Neural progenitor cell (in vitro differentiated cells): ENCODE results near the gene KCNH2. TPM values are rescaled to one million over a fixed set of nuclear protein-coding genes. Genes with fewer than 3 reads are reported as not detected.
A peak's percentile ranks its signal among the peaks of the same experiment; 100 is the strongest.

Experiments
- DNase-seq: peaks from one replicate; pipeline ENCODE4 v3.0.0-alpha.2; 2016; ENCODE audit warnings: low spot score
- H2AFZ ChIP-seq: fragments of 200-600 bp; sonication (generic); replicated peaks from 2 replicates; pipeline ENCODE4 v1.6.1; 2016; ENCODE audit warnings: antibody characterized with exemption
- H3F3A ChIP-seq: fragments of 200-600 bp; sonication (generic); 2 replicates; pipeline ENCODE4 v1.6.1; 2016; ENCODE audit warnings: antibody characterized with exemption, low read depth
- H3K27ac ChIP-seq: fragments of 200-600 bp; sonication (generic); 2 replicates; pipeline ENCODE4 v1.5.1; 2016; ENCODE audit warnings: mild to moderate bottlenecking
- H3K27me3 ChIP-seq: fragments of 200-600 bp; sonication (generic); 2 replicates; pipeline ENCODE4 v1.6.1; 2016; ENCODE audit warnings: mild to moderate bottlenecking, moderate library complexity
- H3K36me3 ChIP-seq: fragments of 200-600 bp; sonication (generic); 2 replicates; pipeline ENCODE4 v1.5.1; 2016
- H3K4me1 ChIP-seq: fragments of 200-600 bp; sonication (generic); 2 replicates; pipeline ENCODE4 v1.6.1; 2016; ENCODE audit warnings: mixed run types
- H3K4me2 ChIP-seq: fragments of 200-600 bp; sonication (generic); 2 replicates; pipeline ENCODE4 v1.6.1; 2016
- H3K4me3 ChIP-seq: fragments of 200-600 bp; sonication (generic); 2 replicates; pipeline ENCODE4 v1.5.1; 2016
- H3K79me2 ChIP-seq: fragments of 200-600 bp; sonication (generic); 2 replicates; pipeline ENCODE4 v1.6.1; 2016; ENCODE audit warnings: low read depth
- H3K9ac ChIP-seq: fragments of 200-600 bp; sonication (generic); 2 replicates; pipeline ENCODE4 v1.6.1; 2016
- H3K9me3 ChIP-seq: fragments of 200-600 bp; sonication (generic); 2 replicates; pipeline ENCODE4 v1.5.1; 2016; ENCODE audit warnings: low read depth
- H4K20me1 ChIP-seq: fragments of 200-600 bp; sonication (generic); 2 replicates; pipeline ENCODE4 v1.6.1; 2016; ENCODE audit warnings: low read depth
- H3K27ac Mint-ChIP-seq: 3 replicates; pipeline ENCODE4 v1.8.0; 2021; ENCODE audit warnings: mixed read lengths
- H3K27me3 Mint-ChIP-seq: 2 replicates; pipeline ENCODE4 v1.8.0; 2022; ENCODE audit warnings: low read depth, mild to moderate bottlenecking, inconsistent platforms, moderate library complexity, mixed read lengths; ENCODE audit not compliant: insufficient read depth
- H3K36me3 Mint-ChIP-seq: 3 replicates; pipeline ENCODE4 v1.8.0; 2021; ENCODE audit warnings: mixed read lengths
- H3K4me1 Mint-ChIP-seq: 3 replicates; pipeline ENCODE4 v1.8.0; 2021; ENCODE audit warnings: mixed read lengths
- H3K4me3 Mint-ChIP-seq: 3 replicates; pipeline ENCODE4 v1.8.0; 2021; ENCODE audit warnings: mild to moderate bottlenecking, moderate library complexity, mixed read lengths
- H3K9me3 Mint-ChIP-seq: 3 replicates; pipeline ENCODE4 v1.8.0; 2020; ENCODE audit warnings: mixed read lengths
- EZH2 ChIP-seq: fragments of 200-600 bp; sonication (generic); IDR thresholded peaks from 2 replicates; pipeline ENCODE4 v1.6.1; 2017; ENCODE audit warnings: antibody characterized with exemption, mild to moderate bottlenecking, moderate library complexity
- EZH2phosphoT487 ChIP-seq: fragments of 200-600 bp; sonication (generic); IDR thresholded peaks from 2 replicates; pipeline ENCODE4 v1.6.1; 2017; ENCODE audit warnings: antibody characterized with exemption
- total RNA-seq: library from RNA; depleted of rRNA; stranded (reverse); fragments of >200 nt; gene quantifications from 2 replicates; pipeline ENCODE4 v1.2.3, GENCODE V29; 2015; ENCODE audit warnings: low replicate concordance
- TF ChIP-seq, protein P1 (sequence below): fragments of 200-600 bp; sonication (generic); IDR thresholded peaks from 2 replicates; pipeline ENCODE4 v1.5.1; 2017; ENCODE audit warnings: antibody characterized with exemption, mild to moderate bottlenecking

Gene KCNH2
- total RNA-seq, 1 donor from 2014 or later, result 2.6 TPM

DNA sequence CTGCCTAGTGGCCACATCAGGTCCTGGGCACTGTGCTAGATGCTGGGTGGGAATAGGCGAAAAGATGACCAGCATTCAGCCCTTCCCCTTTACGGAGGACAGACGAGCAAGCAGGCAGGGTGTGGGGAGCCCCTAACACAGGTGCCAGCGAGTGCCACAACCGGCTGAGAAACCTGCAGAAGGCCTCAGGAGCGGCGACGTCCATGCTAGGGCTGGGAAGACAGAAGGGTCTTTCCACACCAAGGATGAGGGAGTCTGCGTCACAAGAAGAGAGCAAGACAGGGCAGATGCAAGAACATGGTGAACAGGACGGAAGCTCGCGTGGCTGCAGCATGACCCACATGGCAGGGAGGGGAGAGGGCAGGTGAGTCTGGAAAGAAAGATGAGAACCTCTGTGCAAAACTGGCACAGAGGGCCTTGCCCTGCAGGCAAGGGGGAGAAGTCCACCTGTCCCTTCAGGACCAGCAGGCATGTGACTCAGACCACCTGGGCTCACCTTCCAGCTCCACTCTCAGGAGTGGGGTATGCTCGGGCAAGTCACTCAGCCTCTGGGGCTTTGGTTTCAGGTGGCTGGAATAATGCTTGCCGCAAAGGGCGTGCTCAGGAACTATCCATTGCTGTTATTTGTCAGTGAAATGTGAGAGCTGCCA is 36.6 kb downstream of the KCNH2 start:
- no peaks in the 10 kb centered on the region for H3K9me3 Mint-ChIP-seq
- no peaks in the 10 kb centered on the region for H3K36me3 Mint-ChIP-seq
- peaks cover under 1% of the 10 kb centered on the region for H3K27me3 Mint-ChIP-seq

DNA sequence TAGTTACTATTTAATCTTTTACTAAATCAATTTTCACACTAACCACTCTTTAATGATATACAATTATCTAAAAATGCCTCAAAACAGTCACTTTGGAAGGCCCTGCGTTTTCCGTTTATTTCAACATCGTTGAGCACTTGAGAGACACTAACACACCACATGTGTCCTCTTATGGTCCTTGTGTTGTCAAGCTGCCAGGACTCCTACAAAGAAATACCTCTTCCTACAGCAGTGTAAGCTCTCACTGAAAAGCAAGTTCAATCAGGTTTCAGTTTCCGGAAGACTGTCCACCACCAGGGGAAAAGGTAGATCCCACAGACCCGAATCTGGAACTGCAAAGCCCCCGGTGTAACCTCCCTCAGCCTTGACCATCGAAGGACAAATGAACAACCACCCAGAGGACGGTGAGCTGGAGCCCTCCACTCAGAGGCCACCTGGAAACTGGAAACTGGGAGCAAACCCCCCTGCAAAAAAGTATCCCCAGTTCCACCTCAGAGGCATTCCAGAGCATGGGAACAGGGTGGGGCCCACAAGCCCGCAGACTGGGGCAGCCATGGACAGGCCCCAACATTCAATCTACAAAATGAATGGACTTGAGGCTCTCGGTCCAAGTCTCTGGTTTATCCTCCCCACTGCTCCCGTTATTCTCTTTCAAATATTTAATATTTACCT is 37.6 kb downstream of the KCNH2 start:
- no peak overlapping the region for H2AFZ ChIP-seq
- H3K9me3 ChIP-seq, result no peaks in the 10 kb centered on the region

More for the DNA sequence above, 36.6 kb downstream of the KCNH2 start:
- H2AFZ ChIP-seq, result no peak overlapping the region
- H3K79me2 ChIP-seq, result no peaks in the 10 kb centered on the region
- no peaks in the 10 kb centered on the region for H3K27me3 ChIP-seq
- Mint-ChIP-seq H3K4me1 (peaks cover 12% of the 10 kb centered on the region), H3K4me3 (no peak overlapping the region), H3K27ac (peak overlapping the region; percentile 83)
- TF ChIP-seq, protein P1, sequence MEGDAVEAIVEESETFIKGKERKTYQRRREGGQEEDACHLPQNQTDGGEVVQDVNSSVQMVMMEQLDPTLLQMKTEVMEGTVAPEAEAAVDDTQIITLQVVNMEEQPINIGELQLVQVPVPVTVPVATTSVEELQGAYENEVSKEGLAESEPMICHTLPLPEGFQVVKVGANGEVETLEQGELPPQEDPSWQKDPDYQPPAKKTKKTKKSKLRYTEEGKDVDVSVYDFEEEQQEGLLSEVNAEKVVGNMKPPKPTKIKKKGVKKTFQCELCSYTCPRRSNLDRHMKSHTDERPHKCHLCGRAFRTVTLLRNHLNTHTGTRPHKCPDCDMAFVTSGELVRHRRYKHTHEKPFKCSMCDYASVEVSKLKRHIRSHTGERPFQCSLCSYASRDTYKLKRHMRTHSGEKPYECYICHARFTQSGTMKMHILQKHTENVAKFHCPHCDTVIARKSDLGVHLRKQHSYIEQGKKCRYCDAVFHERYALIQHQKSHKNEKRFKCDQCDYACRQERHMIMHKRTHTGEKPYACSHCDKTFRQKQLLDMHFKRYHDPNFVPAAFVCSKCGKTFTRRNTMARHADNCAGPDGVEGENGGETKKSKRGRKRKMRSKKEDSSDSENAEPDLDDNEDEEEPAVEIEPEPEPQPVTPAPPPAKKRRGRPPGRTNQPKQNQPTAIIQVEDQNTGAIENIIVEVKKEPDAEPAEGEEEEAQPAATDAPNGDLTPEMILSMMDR, result no peak
- no peak for TF ChIP-seq EZH2phosphoT487
- no peak for TF ChIP-seq EZH2
- no peak overlapping the region for H3K27ac ChIP-seq
- no peaks in the 10 kb centered on the region for H3K9me3 ChIP-seq
- no peaks in the 10 kb centered on the region for H3K36me3 ChIP-seq
- H4K20me1 ChIP-seq, result no peaks in the 10 kb centered on the region
- H3K4me2 ChIP-seq, result no peak overlapping the region
- no peak overlapping the region for H3K4me3 ChIP-seq
- peaks cover 8% of the 10 kb centered on the region for H3K4me1 ChIP-seq
- DNase-seq, result no peak
- no peak overlapping the region for H3K9ac ChIP-seq
- no peaks in the 10 kb centered on the region for H3F3A ChIP-seq

DNA sequence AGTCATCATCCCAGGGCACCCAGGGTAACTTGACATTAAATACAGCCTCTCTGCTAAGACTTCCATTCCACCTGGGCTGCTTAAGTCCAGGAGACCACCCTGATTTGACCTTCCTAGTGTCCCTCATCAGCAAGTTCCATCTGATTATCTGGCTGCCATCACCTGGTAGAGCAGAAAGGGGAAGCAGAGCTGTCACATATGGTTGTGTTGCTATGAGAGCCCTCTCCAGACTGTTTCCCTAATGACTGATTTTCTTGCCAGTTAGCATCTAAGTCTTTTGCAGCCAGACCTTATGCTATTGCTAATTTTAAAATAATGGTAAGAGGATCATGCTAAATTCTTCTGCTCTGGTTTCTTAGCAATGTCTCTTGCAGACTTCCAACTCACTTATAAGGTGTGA is 38.7 kb downstream of the KCNH2 start:
- no peak overlapping the region for H3K4me3 ChIP-seq
- no peaks in the 10 kb centered on the region for H3K79me2 ChIP-seq
- H4K20me1 ChIP-seq, result no peaks in the 10 kb centered on the region
- H3K36me3 ChIP-seq, result no peaks in the 10 kb centered on the region
- Mint-ChIP-seq H3K27ac (no peak overlapping the region), H3K4me3 (no peak overlapping the region), H3K36me3 (no peaks in the 10 kb centered on the region), H3K9me3 (no peaks in the 10 kb centered on the region), H3K4me1 (peaks cover 5% of the 10 kb centered on the region), H3K27me3 (no peaks in the 10 kb centered on the region)
- DNase-seq, result no peak
- TF ChIP-seq, protein P1, result no peak
- TF ChIP-seq EZH2phosphoT487, result no peak
- TF ChIP-seq EZH2, result no peak
- peaks cover 8% of the 10 kb centered on the region for H3K4me1 ChIP-seq
- no peaks in the 10 kb centered on the region for H3K9me3 ChIP-seq
- no peak overlapping the region for H3K4me2 ChIP-seq
- no peak overlapping the region for H2AFZ ChIP-seq
- no peaks in the 10 kb centered on the region for H3K27me3 ChIP-seq
- H3K27ac ChIP-seq, result no peak overlapping the region
- H3F3A ChIP-seq, result no peaks in the 10 kb centered on the region
- no peak overlapping the region for H3K9ac ChIP-seq

More for the DNA sequence above, 37.6 kb downstream of the KCNH2 start:
- no peaks in the 10 kb centered on the region for H3F3A ChIP-seq
- H3K36me3 ChIP-seq, result no peaks in the 10 kb centered on the region
- DNase-seq, result no peak
- Mint-ChIP-seq H3K4me3 (no peak overlapping the region), H3K4me1 (peaks cover 11% of the 10 kb centered on the region), H3K27ac (no peak overlapping the region), H3K36me3 (no peaks in the 10 kb centered on the region), H3K27me3 (no peaks in the 10 kb centered on the region), H3K9me3 (no peaks in the 10 kb centered on the region)
- no peak overlapping the region for H3K4me3 ChIP-seq
- H4K20me1 ChIP-seq, result no peaks in the 10 kb centered on the region
- H3K4me2 ChIP-seq, result no peak overlapping the region
- H3K4me1 ChIP-seq, result peaks cover 8% of the 10 kb centered on the region
- no peaks in the 10 kb centered on the region for H3K27me3 ChIP-seq
- no peak overlapping the region for H3K9ac ChIP-seq
- H3K27ac ChIP-seq, result no peak overlapping the region
- H3K79me2 ChIP-seq, result no peaks in the 10 kb centered on the region
- no peak for TF ChIP-seq EZH2phosphoT487
- TF ChIP-seq, protein P1, result no peak
- TF ChIP-seq EZH2, result no peak
